GM12874 (cell line): Measurements from ENCODE around the gene SETX.

Experiments used
- CTCF ChIP-seq: IDR thresholded peaks from 2 replicates; pipeline ENCODE4 v1.5.1; 2011; ENCODE audit warnings: low read depth, mild to moderate bottlenecking, control low read depth, low read length, moderate library complexity; ENCODE audit not compliant: insufficient read depth

SETX gene

DNA sequence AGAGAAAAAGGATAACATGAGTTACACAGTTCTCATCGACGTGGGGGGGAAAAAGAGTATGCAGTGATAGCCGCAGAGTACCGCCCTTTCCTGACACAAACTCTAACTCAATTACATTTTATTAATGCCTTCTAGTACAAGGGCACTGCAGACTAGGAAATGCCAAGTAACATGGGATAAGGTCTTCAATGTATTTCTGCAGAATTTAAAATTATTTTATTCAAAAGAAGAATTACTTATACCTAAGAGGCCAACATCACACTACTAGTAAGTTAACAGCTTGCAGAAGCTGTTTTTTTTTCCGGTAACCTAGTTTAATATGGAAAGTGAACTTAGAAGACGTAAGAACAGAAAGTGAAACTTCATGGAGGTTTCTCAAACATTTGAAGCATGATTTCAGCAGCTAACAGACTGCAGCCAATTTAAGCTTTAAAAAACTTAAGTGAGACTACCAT, 3.9 kb downstream of the SETX start:
- TF ChIP-seq CTCF, result no peak

DNA sequence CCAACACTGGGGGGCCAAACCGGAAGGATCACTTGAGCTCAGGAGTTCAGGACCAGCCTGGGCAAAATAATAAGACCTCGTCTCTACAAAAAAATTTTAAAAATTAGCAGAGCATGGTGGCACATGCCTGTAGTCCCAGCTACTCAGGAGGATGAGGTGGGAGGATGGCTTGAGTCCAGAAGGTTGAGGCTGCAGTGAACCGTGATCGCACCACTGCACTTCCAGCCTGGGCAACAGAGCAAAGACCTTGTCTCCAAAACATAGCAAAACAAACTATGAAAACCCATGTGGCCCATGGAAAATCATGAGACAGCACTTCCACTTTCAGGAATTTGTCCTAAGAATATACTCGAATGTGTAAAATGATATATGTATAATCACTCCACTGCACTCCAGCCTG, 6.1 kb downstream of the SETX start:
- no peak for TF ChIP-seq CTCF

GRCh38 chr9:132346177-132346576, 8.6 kb downstream of the SETX start:
- no peak for TF ChIP-seq CTCF

DNA sequence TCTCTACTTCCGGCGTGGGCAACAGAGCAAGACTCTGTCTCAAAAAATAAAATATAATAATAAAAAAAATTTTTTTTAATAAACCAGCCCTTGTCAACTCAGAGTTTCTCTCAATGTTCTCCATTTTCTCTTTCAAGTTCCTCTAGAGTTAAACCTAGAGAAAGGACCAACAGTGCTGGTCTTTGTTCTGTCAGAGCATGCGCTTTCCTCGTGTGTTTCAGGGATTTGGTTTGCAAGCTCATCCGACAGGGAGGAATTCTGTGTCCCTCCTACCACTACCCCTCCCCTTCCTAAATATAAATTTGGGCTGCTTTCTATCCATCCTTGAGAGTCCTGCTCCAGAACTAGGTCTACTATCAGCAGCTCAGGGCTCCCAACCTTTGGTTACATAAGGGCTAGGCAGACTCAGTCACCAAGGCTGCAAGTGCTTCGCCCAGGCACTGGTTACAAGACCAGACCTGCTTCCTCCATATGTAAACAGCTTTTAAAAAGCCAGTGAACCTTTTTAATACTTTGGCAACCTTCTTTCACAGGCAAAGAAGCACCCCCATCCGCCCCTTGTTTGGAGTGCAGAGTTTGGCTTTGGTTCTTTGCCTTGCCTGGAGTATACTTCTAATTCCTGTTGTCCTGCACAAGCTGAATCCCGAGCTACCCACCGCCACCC, 13.5 kb downstream of the SETX start:
- TF ChIP-seq CTCF, result no peak

DNA sequence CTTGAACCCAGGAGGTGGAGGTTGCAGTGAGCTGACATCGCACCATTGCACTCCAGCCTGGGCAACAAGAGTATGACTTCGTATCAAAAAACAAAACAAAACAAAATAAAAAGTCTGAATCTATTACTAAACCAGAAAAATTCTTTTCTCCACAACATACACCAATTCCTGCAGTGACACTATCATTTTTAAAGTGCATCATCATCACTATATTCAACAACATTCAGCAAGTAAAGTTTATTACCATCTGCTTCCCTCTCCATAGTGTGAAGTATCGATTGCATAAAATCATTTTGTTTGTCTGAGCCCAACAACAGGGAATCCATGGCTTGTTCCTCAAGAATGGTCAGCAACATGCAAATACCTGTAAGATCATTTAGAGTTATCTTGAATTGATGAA, 20.4 kb downstream of the SETX start:
- TF ChIP-seq CTCF, result no peak

GRCh38 chr9:132333556-132333955, 21.2 kb downstream of the SETX start:
- no peak for TF ChIP-seq CTCF

GRCh38 chr9:132328580-132328979, 26.2 kb downstream of the SETX start:
- no peak for TF ChIP-seq CTCF
